NCI-H460 (cell line): Measurements from ENCODE around the gene ATXN1. TPM values are rescaled to one million over a fixed set of nuclear protein-coding genes. Genes with fewer than 3 reads are reported as not detected.
"Not testable (repeated sequence)": the region's sequence is repeated elsewhere in the genome, so short reads cannot be mapped to it uniquely, and the experiment has no call there.

ENCODE experiments used
- DNase-seq: peaks from one replicate; pipeline ENCODE4 v3.0.0-alpha.2; 2016; ENCODE audit warnings: low read depth; ENCODE audit errors: extremely low read depth
- total RNA-seq: library from RNA; depleted of rRNA; stranded (reverse); fragments of >200 nt; shearing (Covaris generic); gene quantifications from 2 replicates; pipeline ENCODE4 v1.2.3, GENCODE V29; 2014

Gene ATXN1
- total RNA-seq, 1 experiment from 2014 or later, result 20.4 TPM

DNA sequence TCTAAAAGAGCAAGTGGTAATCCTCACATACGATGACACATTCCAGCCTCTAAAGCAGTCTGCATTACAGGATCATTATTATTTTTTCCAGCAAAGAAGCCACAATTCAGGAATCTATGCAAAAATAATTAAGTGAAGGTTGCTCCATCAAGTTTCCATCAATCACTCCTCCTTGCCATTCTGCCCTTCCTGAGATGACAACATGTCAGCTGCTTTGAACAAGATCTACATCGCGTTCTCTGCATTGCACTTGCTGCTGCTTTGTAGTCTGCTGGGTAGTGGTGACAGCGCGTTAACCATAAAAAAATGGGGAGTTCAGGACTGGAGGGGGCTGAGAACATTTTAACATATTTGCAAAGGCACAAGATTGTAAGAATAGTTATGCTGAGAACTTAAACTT is 375.2 kb downstream of the ATXN1 start:
- no peak for DNase-seq

DNA sequence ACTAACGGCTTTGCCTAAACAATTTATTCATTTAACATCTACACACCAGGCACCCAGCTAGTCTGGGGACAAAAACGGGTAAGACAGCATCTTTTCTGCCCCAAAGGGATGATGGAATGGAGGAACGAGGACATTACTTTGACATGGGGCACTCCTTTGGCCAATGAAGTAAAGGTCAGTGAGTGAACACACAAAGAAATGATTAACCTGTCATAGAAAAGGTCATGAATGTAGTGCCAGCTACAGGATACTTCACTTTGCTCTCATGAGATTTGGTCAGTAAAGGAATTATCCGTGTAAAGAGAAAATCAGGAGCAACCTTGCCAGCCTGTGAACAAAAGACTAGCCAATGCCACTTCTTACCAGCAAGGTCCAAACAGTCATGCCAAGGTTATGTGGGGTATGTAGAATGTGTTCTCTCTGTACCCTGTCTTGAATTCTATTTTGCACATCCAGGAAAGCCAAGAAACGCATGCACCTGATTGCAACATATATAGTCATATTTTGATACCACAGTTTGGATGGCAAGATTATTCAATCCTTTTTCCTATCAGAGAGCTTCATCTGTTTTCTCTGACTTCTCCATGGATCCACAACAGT is 377.6 kb downstream of the ATXN1 start:
- DNase-seq, result no peak

DNA sequence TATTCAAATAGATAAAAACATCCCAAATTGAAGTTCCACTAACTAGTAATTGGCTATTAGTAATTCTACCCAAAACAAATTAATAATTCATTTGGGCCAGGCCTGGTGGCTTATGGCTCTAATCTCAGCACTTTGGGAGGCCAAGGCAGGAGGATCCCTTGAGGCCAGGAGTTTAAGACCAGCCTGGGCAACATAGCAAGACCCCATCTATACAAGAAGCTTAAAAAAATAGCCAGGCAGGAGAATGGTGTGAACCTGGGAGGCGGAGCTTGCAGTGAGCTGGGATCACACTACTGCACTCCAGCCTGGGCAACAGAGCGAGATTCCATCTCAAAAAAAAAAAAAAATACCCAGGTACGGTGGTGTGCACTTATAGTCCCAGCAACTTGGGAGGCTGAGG is 379.3 kb downstream of the ATXN1 start:
- not testable (repeated sequence) for DNase-seq

DNA sequence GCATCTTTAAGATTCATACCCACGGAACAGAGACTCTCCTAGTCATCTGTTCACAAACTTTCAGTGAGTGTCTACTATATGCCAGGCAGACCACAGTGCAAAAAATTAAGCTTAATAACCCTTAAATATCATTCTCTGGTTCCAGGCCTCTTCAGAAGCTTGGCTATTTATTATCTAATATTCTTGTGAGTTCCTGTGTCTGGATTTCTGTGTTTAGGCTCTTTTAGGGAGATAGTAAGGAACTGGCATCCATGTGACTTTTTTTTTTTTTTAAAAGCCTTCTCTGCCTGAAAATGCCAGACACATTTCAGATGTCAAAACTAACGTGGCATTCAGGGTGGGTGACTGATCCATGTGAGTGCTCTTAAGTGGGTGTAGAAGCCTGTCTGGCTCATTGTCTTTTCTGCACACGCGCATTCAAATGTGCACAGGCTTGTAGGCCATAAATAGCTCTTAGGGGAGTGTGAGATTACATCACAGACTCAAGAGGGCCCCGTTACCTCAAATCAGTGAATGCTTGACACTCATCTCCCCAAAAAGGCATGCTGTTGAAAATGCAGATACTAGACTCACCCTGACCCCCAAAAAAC is 380.9 kb downstream of the ATXN1 start:
- no peak for DNase-seq

DNA sequence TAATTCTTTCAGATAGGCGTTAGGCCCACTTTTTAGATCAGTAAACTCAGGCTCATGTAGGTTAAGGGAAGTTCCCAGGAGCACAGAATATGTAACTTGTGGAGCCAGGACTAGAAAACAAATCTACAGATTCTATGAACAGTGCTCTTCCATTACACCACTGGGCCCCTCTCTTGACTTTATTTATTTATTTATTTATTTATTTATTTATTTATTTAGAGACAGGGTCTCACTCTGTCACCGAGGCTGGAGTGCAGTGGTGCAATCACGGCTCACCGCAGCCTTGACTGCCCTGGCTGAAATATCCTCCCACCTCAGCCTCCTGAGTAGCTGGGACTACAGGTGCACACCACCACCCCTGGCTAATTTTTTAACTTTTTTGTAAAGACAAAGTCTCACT is 382.9 kb downstream of the ATXN1 start:
- DNase-seq, result not testable (repeated sequence)

DNA sequence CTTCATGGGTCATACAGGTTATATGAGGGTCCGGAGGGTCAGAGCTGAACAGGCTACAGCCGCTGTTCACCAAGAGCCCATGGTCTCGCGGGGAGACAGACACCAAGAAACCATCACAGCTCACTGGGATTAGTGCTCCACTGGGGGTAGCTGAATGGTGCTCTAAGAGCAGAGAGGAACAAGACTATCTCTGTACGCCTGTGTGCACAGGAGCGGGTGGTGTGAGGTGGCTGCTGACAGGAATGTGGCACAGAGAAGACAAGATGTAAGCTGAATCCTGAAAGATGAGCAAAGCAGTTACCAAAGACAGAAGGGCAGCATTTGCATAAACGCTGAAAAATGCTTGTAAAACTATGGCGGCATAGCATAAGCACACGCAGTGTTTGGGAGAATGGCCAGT is 383.8 kb downstream of the ATXN1 start:
- no peak for DNase-seq

DNA sequence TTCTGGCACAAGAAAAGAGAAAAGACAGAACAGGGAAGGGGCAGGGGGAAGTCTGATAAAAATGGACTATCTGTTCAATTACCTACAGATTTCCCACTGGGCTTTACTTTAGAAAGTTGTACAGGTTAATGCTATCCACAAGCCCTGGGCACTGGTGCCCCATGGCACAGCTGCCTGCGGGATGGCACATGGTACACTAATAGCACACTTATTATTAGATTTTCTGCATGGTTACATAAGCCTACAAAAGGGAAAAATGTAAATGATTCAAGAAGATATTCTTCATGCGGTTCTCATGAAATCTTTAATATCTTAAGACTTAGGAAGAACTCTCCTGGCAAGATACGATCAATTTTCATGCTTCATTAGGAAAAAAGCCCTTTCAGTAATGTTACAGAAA is 385.4 kb downstream of the ATXN1 start:
- no peak for DNase-seq

DNA sequence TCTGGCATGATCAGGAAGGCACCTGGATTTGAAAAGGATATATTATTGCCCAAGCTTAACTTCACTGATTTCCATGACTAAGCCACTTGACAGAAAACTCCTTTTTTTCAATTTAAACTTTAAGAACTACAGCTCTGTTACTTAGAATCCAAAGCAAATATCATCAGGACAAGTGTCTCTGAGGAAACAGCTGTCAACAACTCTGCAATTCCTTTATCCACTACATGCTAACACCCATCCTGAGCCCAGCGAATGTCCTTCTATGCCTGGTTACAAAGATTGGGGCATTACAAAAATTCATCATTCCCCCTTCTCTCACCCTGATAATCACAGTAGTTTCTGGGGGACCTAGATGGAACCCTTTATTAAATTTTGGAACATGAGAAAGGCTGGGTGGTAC is 386.1 kb downstream of the ATXN1 start:
- no peak for DNase-seq

DNA sequence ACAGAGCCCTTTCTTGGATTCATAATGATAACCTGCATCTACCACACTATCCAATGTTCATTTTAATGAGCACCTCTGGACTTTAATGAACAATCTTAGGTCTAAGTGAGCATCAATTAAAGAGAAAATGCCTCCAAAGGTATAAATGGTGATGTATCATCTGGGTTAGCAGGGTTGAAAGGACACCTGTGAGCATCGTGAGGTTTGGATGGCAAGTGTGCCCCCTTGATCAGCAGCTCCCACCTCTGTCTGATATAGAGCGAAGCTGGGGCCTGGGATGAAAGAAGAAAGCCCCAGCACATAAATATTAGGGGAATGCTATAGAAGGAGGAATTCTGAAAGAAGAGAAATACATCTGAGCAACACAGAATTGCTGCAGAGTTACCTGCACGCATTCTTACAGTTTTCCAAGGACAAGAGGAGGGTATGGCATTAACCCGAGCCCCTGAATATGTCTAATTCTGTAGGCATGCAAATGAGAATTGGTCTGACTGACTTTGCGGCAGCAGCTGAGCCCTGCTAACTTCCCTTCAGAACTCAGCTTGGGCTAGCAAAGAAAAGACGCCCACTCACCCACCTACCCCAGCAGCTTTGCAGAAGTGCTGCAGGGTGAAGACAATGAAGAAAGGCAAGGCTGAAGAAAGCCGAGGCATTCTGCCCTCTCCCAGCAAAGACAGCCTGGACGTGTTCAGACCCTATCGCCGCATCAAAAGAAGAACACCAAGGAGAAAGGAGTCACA is 386.6 kb downstream of the ATXN1 start:
- DNase-seq, result no peak

DNA sequence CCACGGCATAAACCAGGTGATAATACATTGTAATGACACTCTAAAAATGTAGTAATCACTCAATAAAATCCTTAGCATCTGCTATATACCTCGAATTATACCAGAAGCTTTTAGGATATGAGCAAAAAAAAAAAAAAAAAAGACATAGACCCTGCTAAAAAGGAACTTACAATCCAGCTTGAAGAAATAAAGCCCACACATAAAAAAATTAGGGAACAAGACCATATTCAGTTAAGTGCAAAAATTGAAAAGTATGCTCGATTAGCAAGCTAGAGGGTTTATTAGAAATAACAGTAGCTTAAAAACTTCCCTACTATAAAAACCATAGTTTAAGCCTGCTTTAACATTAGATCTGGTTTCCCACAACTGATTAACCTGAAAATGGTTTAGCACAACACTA is 387.2 kb downstream of the ATXN1 start:
- DNase-seq, result no peak

DNA sequence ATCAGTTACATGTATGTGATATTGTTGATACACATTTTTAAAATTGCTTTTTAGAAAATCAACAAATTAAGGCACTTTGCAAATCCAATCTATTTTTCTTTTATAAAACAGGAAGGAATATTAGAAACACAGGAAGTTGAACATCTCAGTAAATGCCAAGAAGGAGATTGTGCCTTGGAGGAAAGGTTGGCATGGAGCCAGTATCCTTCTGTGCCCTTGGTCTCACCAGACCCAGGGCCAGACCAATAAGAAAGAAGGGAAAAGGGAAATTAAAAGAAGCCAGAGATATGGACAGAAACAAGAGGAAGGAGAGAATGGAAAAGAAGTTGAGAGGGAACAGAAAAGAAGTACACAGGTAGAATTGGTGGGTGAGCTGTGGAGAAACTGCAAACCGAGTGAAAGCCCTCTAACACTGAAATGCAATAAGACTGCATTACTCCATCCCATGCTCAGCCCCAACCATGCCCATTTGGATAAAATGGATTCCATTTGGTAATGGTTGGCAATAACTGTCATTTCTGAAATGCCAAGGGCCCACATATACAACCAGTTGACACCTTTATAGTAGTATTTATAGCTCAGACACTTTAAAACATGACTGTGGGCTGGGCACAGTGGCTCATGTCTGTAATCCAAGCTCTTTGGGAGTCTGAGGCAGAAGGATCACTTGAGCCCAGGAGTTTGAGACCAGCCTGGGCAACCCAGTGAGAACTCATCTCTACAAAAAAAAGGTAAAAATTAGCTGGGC is 389.1 kb downstream of the ATXN1 start:
- DNase-seq, result no peak

DNA sequence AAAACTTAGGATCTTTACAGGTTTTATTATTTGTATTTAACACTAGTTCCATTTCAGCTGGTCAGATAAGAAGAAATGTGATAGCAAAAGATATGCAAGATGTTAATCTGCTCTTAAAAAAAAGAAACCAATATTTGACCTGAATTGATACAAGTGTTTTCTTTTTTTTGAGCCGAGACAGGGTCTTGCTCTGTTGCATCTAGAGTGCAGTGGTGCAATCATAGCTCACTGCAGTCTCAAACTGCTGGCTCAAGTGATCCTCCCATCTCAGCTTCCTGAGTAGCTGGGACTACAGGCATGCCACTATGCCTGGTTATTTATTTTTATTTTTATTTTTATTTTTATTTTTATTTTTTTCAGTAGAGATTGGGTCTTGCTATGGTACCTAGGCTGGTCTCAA is 389.9 kb downstream of the ATXN1 start:
- DNase-seq, result no peak

DNA sequence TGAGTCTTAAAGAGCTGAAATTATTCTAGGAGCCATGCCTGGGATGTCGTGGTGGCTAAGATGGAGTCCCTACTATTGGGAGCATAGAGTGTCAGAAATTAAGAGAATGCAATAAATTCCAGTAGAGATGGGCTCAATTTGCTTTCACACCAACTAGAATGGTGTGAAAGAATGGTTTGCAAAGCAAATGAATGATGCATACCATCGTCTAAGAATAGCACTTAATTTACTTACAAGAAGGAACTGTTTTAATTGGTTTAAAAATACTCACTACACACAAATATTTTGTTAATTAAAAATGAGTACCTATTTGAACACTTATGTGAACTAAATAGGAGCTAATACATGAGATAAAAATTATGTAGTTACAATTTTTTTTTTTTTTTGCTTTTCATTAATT is 390.3 kb downstream of the ATXN1 start:
- DNase-seq, result no peak

DNA sequence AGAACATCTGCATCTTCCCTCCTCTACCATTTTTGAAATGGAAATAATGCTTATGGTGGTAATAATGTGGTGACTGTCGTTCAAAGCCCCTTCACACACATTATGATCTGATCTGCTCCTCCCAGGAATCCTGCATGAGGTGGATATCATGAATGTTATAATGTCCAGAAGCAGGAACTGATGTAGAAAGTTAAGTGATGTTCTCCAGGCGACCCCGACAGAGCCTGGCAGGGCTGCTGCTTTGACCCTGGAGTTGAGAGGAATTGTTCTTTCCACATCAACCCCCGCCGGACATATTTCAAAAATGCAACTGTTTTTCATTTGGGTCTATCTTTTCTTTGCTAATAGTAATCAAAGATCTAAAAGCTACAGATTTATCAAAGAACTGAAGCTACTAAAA is 391.3 kb downstream of the ATXN1 start:
- DNase-seq, result no peak

DNA sequence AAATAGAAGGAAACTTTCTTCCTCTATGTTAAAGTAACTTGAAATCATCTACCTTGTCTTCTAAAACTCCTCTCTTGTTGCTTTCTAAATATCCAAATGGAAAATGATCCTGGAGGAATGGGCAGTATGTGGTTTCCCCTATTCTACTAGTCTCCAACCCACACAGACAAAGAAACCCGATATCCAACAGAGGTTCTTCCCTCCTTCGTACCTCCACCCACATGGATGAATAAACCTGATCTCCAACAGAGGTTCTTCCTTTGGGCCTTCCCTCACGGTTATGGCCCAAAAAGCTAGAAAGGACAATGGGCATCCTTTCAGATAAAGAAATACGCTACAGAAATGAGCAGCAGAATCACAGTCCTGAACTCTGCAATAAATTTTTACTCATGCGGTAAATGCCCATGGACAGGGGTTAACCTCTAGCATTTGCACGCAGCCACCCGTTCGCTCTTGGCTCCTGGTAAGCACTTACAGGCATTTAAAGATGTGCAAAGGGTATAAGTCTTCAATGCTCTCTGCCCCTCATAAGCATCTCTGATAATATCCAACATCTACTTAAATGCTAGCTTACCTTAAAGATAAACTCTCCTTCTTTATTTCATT is 392.0 kb downstream of the ATXN1 start:
- DNase-seq, result no peak

DNA sequence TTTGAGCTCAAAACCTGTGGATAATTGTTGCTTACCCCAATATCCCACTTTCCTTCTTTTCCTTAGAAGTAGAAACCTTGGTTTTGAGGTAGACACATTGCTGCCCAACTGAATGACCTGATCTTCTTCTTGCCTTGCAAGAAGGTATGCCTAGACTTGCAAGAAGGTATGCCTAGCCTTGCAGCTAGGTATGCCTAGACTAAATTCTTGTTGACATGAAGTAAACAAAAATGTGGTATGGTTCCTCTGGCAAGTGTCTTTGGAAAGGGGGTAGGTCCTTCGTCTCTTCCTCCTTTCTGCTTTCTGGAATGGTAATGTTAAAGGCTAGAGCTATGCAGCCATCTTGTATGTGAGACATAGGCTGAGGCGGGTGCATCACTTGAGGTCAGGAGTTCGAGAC is 393.7 kb downstream of the ATXN1 start:
- no peak for DNase-seq

DNA sequence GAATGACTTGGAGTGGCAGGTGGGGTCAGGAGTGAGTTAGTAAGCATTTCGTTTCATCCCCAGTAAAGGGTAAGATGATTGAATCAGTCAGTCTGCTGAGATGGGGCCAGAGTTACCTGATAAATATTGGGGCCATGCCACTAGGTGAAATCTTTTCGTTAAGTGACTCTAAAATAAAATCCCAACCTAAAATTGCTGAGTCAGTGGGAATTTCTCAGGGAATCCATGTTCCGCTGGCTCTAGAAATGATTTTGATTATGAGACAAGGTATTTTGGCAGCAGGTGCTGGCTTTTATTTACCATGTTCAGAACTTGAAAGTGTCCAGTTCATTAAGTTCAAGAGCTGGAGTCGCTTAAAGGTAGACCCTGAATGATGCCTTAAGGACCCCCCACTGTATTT is 397.5 kb downstream of the ATXN1 start:
- DNase-seq, result no peak

DNA sequence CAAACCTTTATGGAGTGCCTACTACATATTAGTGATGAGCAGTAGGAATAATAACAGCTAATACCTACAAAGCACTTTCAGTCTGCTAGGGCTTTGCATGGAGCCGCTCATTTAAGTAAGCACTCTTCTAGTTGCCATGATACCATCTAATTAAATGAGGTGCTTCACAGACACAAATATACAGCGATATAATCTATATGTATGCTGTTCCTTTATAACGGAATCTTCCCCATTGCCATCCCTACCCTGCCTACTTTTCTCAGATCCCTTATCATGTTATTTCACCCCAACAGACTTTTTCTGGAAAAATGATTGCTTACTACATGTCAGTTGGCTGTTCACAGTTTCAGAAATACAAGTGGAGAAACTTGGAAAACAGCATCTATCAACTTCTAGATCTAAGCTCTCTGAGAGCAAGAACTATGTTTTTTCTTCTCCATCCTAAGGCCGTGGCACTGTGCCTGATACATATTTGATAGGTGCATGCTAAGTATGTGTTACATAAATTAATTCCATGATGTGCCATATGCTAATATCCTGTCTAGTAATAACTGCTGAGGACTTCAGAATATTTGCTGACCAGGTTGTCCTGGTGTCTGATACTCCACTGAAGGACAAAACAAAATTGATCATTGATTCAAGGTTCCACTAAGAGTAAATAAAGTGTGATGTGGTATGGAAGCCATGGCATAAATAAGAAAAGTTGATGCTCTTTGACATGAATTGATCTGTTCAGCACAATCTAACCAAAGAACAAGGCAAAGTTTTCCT is 398.3 kb downstream of the ATXN1 start:
- DNase-seq, result no peak

DNA sequence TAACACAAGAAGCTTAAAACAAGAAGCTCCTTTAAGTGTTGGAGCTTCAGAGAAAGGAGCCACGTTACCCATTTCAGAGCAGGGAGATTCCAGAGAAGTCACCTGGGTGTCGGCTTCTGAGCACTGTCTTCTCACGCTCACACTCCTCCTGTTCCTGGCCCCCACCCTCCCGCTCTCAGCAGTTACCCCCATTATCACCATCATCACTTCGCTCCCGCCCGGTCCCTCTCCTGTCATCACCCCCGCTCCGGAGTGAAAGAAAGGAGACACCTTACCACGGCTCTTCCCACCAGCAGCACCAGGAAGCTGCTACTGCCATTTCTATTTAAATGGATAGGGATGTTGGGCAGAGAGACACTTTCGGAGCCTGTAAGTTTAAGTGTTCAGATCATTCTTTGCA is 399.0 kb downstream of the ATXN1 start:
- DNase-seq, result no peak

DNA sequence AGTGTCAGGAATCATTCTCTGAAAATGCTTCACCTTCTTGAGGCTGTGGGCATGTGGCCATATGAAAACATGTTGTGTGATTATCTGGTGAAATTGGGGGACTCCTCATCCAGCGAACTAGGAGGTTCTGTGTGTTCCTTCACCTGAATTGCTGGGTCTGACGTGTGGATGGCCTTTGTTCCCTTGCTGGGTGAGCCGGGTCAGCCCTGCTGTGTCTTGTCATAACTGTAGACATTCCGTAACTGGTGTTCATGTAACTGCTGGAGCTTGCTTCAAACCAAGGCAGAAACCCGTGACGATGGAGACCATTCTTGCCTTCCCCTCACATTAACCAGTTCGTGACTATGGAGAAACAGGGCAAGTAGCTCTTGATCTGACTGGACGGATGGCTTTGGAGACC is 399.4 kb downstream of the ATXN1 start:
- no peak for DNase-seq
